HG02840 (cell line): ENCODE results near the gene ZNF746.

Source experiments
- ATAC-seq: cut with Tn5 transposase; IDR thresholded peaks from one replicate; pipeline ENCODE4 v1.9.1; 2021; ENCODE audit warnings: mild to moderate bottlenecking, moderate library complexity, moderate number of reproducible peaks; ENCODE audit not compliant: unreplicated experiment, low FRiP score

ZNF746 gene

GRCh38 chr7:149493366-149493765 is 4.2 kb downstream of the ZNF746 start:
- no peak for ATAC-seq

- ATAC-seq: no peak
Measured at GRCh38 chr7:149490083-149490760, 7.4 kb downstream of the ZNF746 start.

- ATAC-seq: no peak
Measured at GRCh38 chr7:149489391-149490024, 8.1 kb downstream of the ZNF746 start.

- ATAC-seq: no peak
Measured at GRCh38 chr7:149479568-149479967, 18.0 kb downstream of the ZNF746 start.

- ATAC-seq: no peak
Measured at GRCh38 chr7:149478754-149479153, 18.9 kb downstream of the ZNF746 start.

GRCh38 chr7:149477494-149478443 is 19.8 kb downstream of the ZNF746 start:
- ATAC-seq: no peak

- ATAC-seq: no peak
Measured at GRCh38 chr7:149476791-149477190, 20.8 kb downstream of the ZNF746 start.

- no peak for ATAC-seq
Measured at GRCh38 chr7:149475121-149476045, 22.2 kb downstream of the ZNF746 start.

GRCh38 chr7:149474309-149475120 is 23.1 kb downstream of the ZNF746 start:
- ATAC-seq: no peak

GRCh38 chr7:149473251-149473650 is 24.4 kb downstream of the ZNF746 start:
- no peak for ATAC-seq

GRCh38 chr7:149471289-149471953 is 26.2 kb downstream of the ZNF746 start:
- ATAC-seq: no peak

GRCh38 chr7:149469806-149470205 is 27.8 kb downstream of the ZNF746 start:
- ATAC-seq: no peak

GRCh38 chr7:149468208-149468607 is 29.4 kb downstream of the ZNF746 start:
- ATAC-seq: no peak

- ATAC-seq: no peak
Measured at GRCh38 chr7:149467321-149467859, 30.2 kb downstream of the ZNF746 start.

GRCh38 chr7:149466364-149466763 is 31.2 kb downstream of the ZNF746 start:
- ATAC-seq: no peak

GRCh38 chr7:149463500-149464161 is 34.0 kb downstream of the ZNF746 start:
- ATAC-seq: no peak

- ATAC-seq: no peak
Measured at GRCh38 chr7:149462101-149462520, 35.5 kb downstream of the ZNF746 start.
